Measurements from ENCODE around the gene ZNF518A.

DNA sequence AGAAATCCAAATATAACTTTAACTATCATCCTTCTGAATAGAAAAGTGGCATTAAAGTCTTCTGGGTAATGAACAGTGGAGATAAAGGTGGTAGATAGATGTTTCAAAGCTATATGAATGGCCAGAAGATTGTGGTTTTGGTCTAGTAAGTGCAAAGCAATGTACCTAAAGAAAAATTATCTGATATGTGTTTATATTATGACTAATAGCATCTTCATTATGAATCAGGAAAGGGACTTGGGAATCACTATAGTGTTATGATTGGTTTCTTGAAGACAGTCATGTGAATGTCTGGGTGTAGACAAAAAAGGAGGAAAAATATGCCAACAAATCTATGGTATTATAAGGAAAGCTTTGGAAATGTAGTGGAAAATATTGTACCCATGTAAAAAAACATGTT is 3.0 kb downstream of the ZNF518A start:
- TF ChIP-seq EP300 (IDR thresholded peaks at IDR 0.05) (no peak), CTCF (IDR thresholded peaks at IDR 0.05) (no peak)
